Mammary epithelial cell (primary cell): ENCODE results near the gene MAMSTR.

Source experiments
- CTCF ChIP-seq, 2 donors: IDR thresholded peaks in 1 of 2; conservative IDR thresholded peaks in 1 of 2; 2 replicates each; pipeline ENCODE4 v1.5.1; 2011 to 2012; ENCODE audit warnings: inconsistent platforms in 2 of 2, low read length in 2 of 2, mild to moderate bottlenecking in 2 of 2, control low read depth in 1 of 2, low read depth in 1 of 2; ENCODE audit not compliant: insufficient read depth in 1 of 2; ENCODE audit errors: extremely low read depth in 1 of 2
- EZH2 ChIP-seq: IDR thresholded peaks from 2 replicates; pipeline ENCODE4 v1.6.1; 2012; ENCODE audit warnings: low read length, inconsistent platforms, borderline replicate concordance

GRCh38 chr19:48705431-48705830 lies 14.1 kb downstream of the MAMSTR start:
- no peak for TF ChIP-seq CTCF (conservative IDR thresholded peaks at IDR 0.05 in 1 of 2, IDR thresholded peaks at IDR 0.05 in 1 of 2; ENCODE audit: extremely low read depth in 1 of 2, insufficient read depth in 1 of 2, low read depth in 1 of 2, low read length in 2 of 2)
- no peak for TF ChIP-seq EZH2
